Testis (tissue), 2 donors: Measurements from ENCODE around the gene FYB1.

Source experiments
- CTCF ChIP-seq, 3 experiments: fragments of 450-650 bp in 2 of 3; fragments of 200-600 bp in 1 of 3; sonication (generic) in 1 of 3; IDR thresholded peaks; one replicate each; pipeline ENCODE4 v1.5.1; 2016 to 2019; ENCODE audit warnings: antibody characterized with exemption in 3 of 3, mild to moderate bottlenecking in 2 of 3, moderate library complexity in 1 of 3
- POLR2A ChIP-seq: fragments of 450-650 bp; IDR thresholded peaks from one replicate; pipeline ENCODE4 v1.6.1; 2017; ENCODE audit warnings: antibody characterized with exemption, mild to moderate bottlenecking, moderate library complexity

- TF ChIP-seq CTCF (IDR thresholded peaks at IDR 0.05) (no peak), POLR2A (no peak)
These were observed 98.0 kb downstream of the FYB1 start for GRCh38 chr5:39121315-39121714.
